ENCODE data around the gene WFIKKN2.

The WFIKKN2 gene

GRCh38 chr17:50828508-50829170 lies 6.7 kb upstream of the WFIKKN2 start:
- Histone ChIP-seq H3K27ac (ENCODE audit: insufficient read depth in 1 of 2, low read depth in 1 of 2, low read length in 2 of 2, poor library complexity in 1 of 2, severe bottlenecking in 2 of 2) (peak overlapping the region; percentile 17 to 47), H3K36me3 (ENCODE audit: control insufficient read depth in 4 of 4, insufficient read depth in 4 of 4, low read length in 3 of 4) (no peaks in the 10 kb centered on the region), H3K27me3 (replicated peaks in 2 of 5; ENCODE audit: control insufficient read depth in 4 of 5, insufficient read depth in 5 of 5, low read length in 4 of 5) (no peaks in the 10 kb centered on the region), H3K9me3 (ENCODE audit: control extremely low read depth in 1 of 5, control insufficient read depth in 4 of 5, insufficient read depth in 2 of 5, low read depth in 1 of 5, low read length in 4 of 5) (no peaks in the 10 kb centered on the region), H3K4me3 (ENCODE audit: control insufficient read depth in 1 of 7, extremely low read depth in 1 of 7, insufficient read depth in 4 of 7, low read depth in 2 of 7, low read length in 6 of 7) (peak overlapping the region in 3 of 7 experiments; percentile 24 to 26 (median 25)), H3K4me1 (ENCODE audit: control extremely low read depth in 1 of 4, control insufficient read depth in 4 of 4, insufficient read depth in 4 of 4, low read length in 3 of 4) (peaks cover 0 to 45% (median 42%) of the 10 kb centered on the region in 4 experiments)
- ChIA-PET POLR2A (no interaction called here), CTCF (interaction anchor here (0.8 to 7.9 kb wide), 8 partner anchors 11 to 201 kb away, joined by 3 to 58 read pairs (median 4); no protein-coding TSS in a partner anchor)
- DNase-seq: peak in 1 of 3 donors; percentile 26
- WGBS (ENCODE audit: insufficient coverage): 32% methylated on average over 5 of the region's 6 CpGs

DNA sequence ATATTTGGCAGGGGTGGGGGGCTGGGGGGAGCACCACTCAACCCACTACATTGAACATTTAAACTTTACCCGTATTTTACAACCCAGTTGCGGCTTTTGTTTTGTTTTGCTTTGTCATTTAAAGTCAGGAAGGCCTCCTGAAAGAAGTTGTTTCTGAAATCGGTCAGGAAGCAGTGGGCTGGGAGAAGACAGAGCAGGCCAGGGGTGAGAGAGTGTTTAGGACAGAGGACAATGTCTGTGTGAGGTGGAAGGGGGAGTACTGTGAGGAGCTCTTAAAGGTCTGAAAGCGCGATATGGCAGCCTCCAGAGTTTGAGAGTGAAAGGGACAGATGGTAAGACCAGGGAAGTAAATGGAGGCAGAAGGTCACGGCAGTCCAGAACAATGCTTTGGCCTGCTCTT lies 6.1 kb upstream of the WFIKKN2 start:
- peak in 2 of 3 donors; percentile 34 to 35 for DNase-seq
- CTCF ChIA-PET: interaction anchor here (1.0 to 7.9 kb wide), 7 partner anchors 11 to 66 kb away, joined by 3 to 58 read pairs (median 9); no protein-coding TSS in a partner anchor
- H3K27ac ChIP-seq (ENCODE audit: insufficient read depth in 1 of 2, low read depth in 1 of 2, low read length in 2 of 2, poor library complexity in 1 of 2, severe bottlenecking in 2 of 2): peak overlapping the region; percentile 17 to 58
- WGBS (ENCODE audit: insufficient coverage): 41% methylated on average over 4 of the region's 6 CpGs
- H3K27me3 ChIP-seq (replicated peaks in 2 of 5; ENCODE audit: control insufficient read depth in 4 of 5, insufficient read depth in 5 of 5, low read length in 4 of 5): no peaks in the 10 kb centered on the region
- H3K36me3 ChIP-seq (ENCODE audit: control insufficient read depth in 4 of 4, insufficient read depth in 4 of 4, low read length in 3 of 4): no peaks in the 10 kb centered on the region
- peak overlapping the region in 5 of 7 experiments; percentile 3 to 26 (median 24) for H3K4me3 ChIP-seq (ENCODE audit: control insufficient read depth in 1 of 7, extremely low read depth in 1 of 7, insufficient read depth in 4 of 7, low read depth in 2 of 7, low read length in 6 of 7)
- H3K4me1 ChIP-seq (ENCODE audit: control extremely low read depth in 1 of 4, control insufficient read depth in 4 of 4, insufficient read depth in 4 of 4, low read length in 3 of 4): peaks cover 0 to 48% (median 42%) of the 10 kb centered on the region in 4 experiments
- POLR2A ChIA-PET: interaction anchor here (1.4 kb wide), 1 partner anchor 36 kb away, joined by 7 read pairs; the partner anchor contains the start of gene TOB1
- H3K9me3 ChIP-seq (ENCODE audit: control extremely low read depth in 1 of 5, control insufficient read depth in 4 of 5, insufficient read depth in 2 of 5, low read depth in 1 of 5, low read length in 4 of 5): no peaks in the 10 kb centered on the region

DNA sequence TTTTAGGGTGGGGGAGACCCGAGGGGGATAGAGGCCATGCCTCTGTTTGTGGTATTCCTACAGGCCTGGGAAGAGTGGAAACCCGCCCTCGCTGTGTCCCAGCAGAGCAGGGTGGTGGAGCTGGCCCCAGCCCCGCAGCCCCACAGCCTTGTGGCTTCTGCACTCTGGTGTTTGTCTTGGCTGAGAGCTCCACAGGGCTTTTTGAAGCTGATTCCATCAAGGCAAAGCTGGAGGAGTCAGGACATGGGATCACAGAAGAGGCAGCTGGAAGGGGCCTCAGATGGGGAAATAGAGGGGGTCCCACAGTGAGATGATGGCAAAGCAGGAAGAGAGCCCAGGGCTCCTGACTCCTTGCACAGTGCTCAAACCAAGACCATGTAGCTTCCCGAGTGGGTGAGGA lies 5.0 kb upstream of the WFIKKN2 start:
- Histone ChIP-seq H3K9me3 (ENCODE audit: control extremely low read depth in 1 of 5, control insufficient read depth in 4 of 5, insufficient read depth in 2 of 5, low read depth in 1 of 5, low read length in 4 of 5) (no peaks in the 10 kb centered on the region), H3K27ac (ENCODE audit: insufficient read depth in 1 of 2, low read depth in 1 of 2, low read length in 2 of 2, poor library complexity in 1 of 2, severe bottlenecking in 2 of 2) (no peak overlapping the region), H3K27me3 (replicated peaks in 2 of 5; ENCODE audit: control insufficient read depth in 4 of 5, insufficient read depth in 5 of 5, low read length in 4 of 5) (no peaks in the 10 kb centered on the region), H3K4me3 (ENCODE audit: control insufficient read depth in 1 of 7, extremely low read depth in 1 of 7, insufficient read depth in 4 of 7, low read depth in 2 of 7, low read length in 6 of 7) (no peak overlapping the region), H3K4me1 (ENCODE audit: control extremely low read depth in 1 of 4, control insufficient read depth in 4 of 4, insufficient read depth in 4 of 4, low read length in 3 of 4) (peaks cover 0 to 57% (median 46%) of the 10 kb centered on the region in 4 experiments), H3K36me3 (ENCODE audit: control insufficient read depth in 4 of 4, insufficient read depth in 4 of 4, low read length in 3 of 4) (no peaks in the 10 kb centered on the region)
- WGBS (ENCODE audit: insufficient coverage): 90% methylated on average over 4 of the region's 5 CpGs
- POLR2A ChIA-PET: interaction anchor here (0.6 to 1.4 kb wide), 2 partner anchors 35 to 66 kb away, joined by 3 to 7 read pairs; partner anchors contain the start of gene TOB1
- no peak for DNase-seq
- CTCF ChIA-PET: interaction anchor here (1.4 to 7.9 kb wide), 7 partner anchors 9 to 67 kb away, joined by 5 to 58 read pairs (median 9); no protein-coding TSS in a partner anchor

GRCh38 chr17:50830994-50831393 lies 4.4 kb upstream of the WFIKKN2 start:
- Histone ChIP-seq H3K9me3 (ENCODE audit: control extremely low read depth in 1 of 5, control insufficient read depth in 4 of 5, insufficient read depth in 2 of 5, low read depth in 1 of 5, low read length in 4 of 5) (no peaks in the 10 kb centered on the region), H3K27me3 (replicated peaks in 2 of 5; ENCODE audit: control insufficient read depth in 4 of 5, insufficient read depth in 5 of 5, low read length in 4 of 5) (no peaks in the 10 kb centered on the region), H3K36me3 (ENCODE audit: control insufficient read depth in 4 of 4, insufficient read depth in 4 of 4, low read length in 3 of 4) (no peaks in the 10 kb centered on the region), H3K4me3 (ENCODE audit: control insufficient read depth in 1 of 7, extremely low read depth in 1 of 7, insufficient read depth in 4 of 7, low read depth in 2 of 7, low read length in 6 of 7) (peak overlapping the region in 1 of 7 experiments; percentile 25), H3K27ac (ENCODE audit: insufficient read depth in 1 of 2, low read depth in 1 of 2, low read length in 2 of 2, poor library complexity in 1 of 2, severe bottlenecking in 2 of 2) (no peak overlapping the region), H3K4me1 (ENCODE audit: control extremely low read depth in 1 of 4, control insufficient read depth in 4 of 4, insufficient read depth in 4 of 4, low read length in 3 of 4) (peaks cover 0 to 59% (median 48%) of the 10 kb centered on the region in 4 experiments)
- DNase-seq: peak in 1 of 3 donors; percentile 17
- CTCF ChIA-PET: interaction anchor here (1.4 to 7.9 kb wide), 7 partner anchors 9 to 68 kb away, joined by 5 to 58 read pairs (median 9); no protein-coding TSS in a partner anchor
- POLR2A ChIA-PET: no interaction called here
- 90% methylated on average over 12 of the region's 12 CpGs for WGBS (ENCODE audit: insufficient coverage)

DNA sequence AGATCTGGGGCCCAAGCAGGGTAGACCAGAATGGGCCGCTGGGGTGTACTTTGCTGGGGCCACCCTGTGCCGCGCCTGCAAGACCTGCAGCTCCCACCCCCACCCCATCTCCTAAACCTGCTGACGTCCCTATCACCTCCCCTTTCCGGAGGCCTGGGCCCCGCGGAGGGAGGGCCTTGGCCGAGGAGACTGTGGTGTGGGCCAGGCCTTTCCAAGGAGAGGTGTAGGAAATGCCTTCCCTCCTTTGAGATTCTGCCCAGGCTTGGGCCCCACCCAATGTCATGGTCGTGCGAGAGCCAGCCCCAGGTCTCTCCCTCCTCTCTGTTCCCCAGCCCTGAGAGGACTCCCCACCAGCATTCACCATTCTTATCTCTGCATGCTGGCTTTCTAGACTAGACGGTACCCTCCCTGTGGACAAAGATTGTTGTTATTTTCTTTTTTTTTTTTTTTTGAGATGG lies 3.9 kb upstream of the WFIKKN2 start:
- WGBS (ENCODE audit: insufficient coverage): 16% methylated on average over 5 of the region's 11 CpGs
- POLR2A ChIA-PET: no interaction called here

DNA sequence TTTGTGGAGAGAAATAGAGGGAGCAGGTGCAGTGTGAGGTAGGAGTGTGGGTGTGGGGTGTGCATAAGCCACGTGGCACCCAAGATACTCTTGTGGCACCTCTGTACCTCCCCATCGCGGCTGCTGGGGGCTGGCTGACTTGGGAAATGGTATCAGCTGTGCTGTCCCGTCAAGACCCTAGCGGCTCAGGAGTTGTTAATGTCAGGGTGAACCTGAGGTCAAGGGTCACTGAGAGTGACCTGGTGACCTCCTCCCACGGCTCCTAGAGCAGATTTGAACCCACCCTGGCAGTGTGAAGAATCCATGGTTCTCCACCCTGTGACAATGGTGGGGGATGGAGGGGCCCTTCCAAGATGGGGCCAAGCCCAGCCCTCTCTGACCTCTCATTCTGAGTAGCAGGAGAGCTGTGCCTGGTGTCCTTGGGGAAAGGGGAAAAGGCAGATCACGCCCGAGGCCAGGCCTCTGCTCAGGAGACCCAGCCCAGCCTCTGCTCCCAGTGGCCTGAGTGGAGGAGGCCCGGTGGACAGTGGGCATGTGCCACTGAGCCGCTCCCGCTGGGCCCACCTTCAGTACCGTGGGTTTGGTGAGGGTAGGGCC lies 3.0 kb upstream of the WFIKKN2 start:
- H3K27me3 ChIP-seq (replicated peaks in 2 of 5; ENCODE audit: control insufficient read depth in 4 of 5, insufficient read depth in 5 of 5, low read length in 4 of 5): no peaks in the 10 kb centered on the region
- H3K4me1 ChIP-seq (ENCODE audit: control extremely low read depth in 1 of 4, control insufficient read depth in 4 of 4, insufficient read depth in 4 of 4, low read length in 3 of 4): peaks cover 0 to 59% (median 48%) of the 10 kb centered on the region in 4 experiments
- ChIA-PET POLR2A (no interaction called here), CTCF (interaction anchor here (0.7 to 7.9 kb wide), 6 partner anchors 10 to 124 kb away, joined by 3 to 37 read pairs (median 6); no protein-coding TSS in a partner anchor)
- H3K4me3 ChIP-seq (ENCODE audit: control insufficient read depth in 1 of 7, extremely low read depth in 1 of 7, insufficient read depth in 4 of 7, low read depth in 2 of 7, low read length in 6 of 7): no peak overlapping the region
- DNase-seq: no peak
- WGBS (ENCODE audit: insufficient coverage): 96% methylated on average over 7 of the region's 12 CpGs
- H3K9me3 ChIP-seq (ENCODE audit: control extremely low read depth in 1 of 5, control insufficient read depth in 4 of 5, insufficient read depth in 2 of 5, low read depth in 1 of 5, low read length in 4 of 5): no peaks in the 10 kb centered on the region
- no peak overlapping the region for H3K27ac ChIP-seq (ENCODE audit: insufficient read depth in 1 of 2, low read depth in 1 of 2, low read length in 2 of 2, poor library complexity in 1 of 2, severe bottlenecking in 2 of 2)
- H3K36me3 ChIP-seq (ENCODE audit: control insufficient read depth in 4 of 4, insufficient read depth in 4 of 4, low read length in 3 of 4): no peaks in the 10 kb centered on the region

More for the DNA sequence above, 3.9 kb upstream of the WFIKKN2 start:
- Histone ChIP-seq H3K36me3 (ENCODE audit: control insufficient read depth in 4 of 4, insufficient read depth in 4 of 4, low read length in 3 of 4) (no peaks in the 10 kb centered on the region), H3K27me3 (replicated peaks in 2 of 5; ENCODE audit: control insufficient read depth in 4 of 5, insufficient read depth in 5 of 5, low read length in 4 of 5) (no peaks in the 10 kb centered on the region), H3K4me3 (ENCODE audit: control insufficient read depth in 1 of 7, extremely low read depth in 1 of 7, insufficient read depth in 4 of 7, low read depth in 2 of 7, low read length in 6 of 7) (peak overlapping the region in 2 of 7 experiments; percentile 25 to 29), H3K4me1 (ENCODE audit: control extremely low read depth in 1 of 4, control insufficient read depth in 4 of 4, insufficient read depth in 4 of 4, low read length in 3 of 4) (peaks cover 0 to 59% (median 48%) of the 10 kb centered on the region in 4 experiments), H3K9me3 (ENCODE audit: control extremely low read depth in 1 of 5, control insufficient read depth in 4 of 5, insufficient read depth in 2 of 5, low read depth in 1 of 5, low read length in 4 of 5) (no peaks in the 10 kb centered on the region), H3K27ac (ENCODE audit: insufficient read depth in 1 of 2, low read depth in 1 of 2, low read length in 2 of 2, poor library complexity in 1 of 2, severe bottlenecking in 2 of 2) (no peak overlapping the region)
- CTCF ChIA-PET: interaction anchor here (2.6 to 7.9 kb wide), 4 partner anchors 10 to 47 kb away, joined by 8 to 58 read pairs (median 25); no protein-coding TSS in a partner anchor
- peak in 2 of 3 donors; percentile 47 to 59 for DNase-seq
